Smooth muscle cell of the brain vasculature (primary cell): ENCODE data around the gene PSMC1.

Experiments used
- DNase-seq: peaks from one replicate; pipeline ENCODE4 v3.0.0-alpha.2; 2012; ENCODE audit warnings: low read depth, low spot score

The PSMC1 gene

DNA sequence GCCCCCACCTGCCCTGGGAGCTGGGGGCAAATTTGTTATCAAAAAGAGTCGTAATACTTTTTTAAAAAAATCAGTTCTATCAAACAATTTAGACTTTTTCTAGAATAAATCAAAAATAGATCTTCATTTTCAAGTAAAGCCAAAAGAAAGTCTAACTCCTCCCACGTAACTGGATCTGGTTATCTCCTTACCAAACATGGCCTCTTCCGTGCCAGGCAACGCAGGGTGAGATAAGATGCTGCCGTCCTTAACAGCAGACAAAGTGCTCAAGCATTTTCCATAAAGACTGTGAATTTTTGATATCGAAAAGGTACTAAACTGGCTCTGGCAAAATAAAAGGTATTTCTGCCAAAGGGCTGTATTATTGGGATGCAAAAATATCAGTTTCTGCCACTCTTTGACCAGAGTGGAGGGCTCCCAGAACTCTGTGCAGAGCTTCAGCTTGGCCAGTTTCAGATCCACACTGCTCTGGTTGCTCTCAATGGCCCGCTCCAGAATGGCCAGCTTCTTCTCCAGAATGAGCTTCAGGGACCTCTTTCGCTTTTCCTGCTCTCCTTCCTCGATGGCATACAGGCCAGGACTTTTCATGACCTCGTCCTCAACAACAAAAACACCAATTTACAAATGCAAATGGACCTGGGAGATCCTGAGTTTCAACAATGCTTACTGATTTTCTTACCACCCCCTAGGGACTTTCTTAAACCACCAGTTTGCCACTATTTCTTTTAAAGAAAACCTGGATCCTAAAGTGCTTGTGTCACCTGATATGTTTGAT, 46.4 kb downstream of the PSMC1 start:
- DNase-seq: no peak

DNA sequence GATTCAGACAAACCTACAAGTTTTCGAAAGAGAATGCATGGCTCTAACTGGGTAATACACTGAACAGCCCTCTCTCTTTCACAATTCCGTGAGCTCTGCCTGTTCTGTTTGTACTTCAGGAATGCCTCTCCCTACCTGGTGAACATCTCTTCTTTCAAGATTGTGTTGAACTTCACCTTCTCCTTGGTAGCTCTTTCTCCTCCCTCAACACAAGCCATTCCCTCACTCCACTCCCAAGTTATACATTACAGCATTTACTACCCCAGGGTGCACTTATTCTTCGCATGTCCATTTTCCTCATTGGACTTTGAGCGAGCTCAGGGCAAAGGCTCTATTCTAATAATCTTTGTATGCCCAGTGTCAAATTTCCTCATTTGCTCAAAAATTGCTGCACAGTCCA, 47.1 kb downstream of the PSMC1 start:
- no peak for DNase-seq

DNA sequence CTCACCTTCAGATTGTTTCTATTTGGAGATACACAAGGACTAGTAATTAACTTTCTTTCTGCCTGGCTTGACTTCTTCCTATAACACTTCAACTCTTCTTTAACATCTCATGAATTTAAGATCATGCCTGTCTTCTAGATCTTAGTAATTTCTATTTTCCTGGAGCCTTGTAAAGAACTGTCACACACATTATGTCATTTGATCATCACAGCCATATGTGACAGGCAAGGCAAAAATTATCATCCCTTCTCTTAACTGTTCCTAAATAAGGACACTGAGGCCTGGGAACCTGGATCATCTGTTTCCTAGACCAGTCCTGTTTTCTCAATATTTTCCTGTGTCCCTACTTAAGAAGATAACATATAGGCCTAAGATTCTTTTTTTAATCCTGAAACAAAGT, 48.1 kb downstream of the PSMC1 start:
- no peak for DNase-seq

DNA sequence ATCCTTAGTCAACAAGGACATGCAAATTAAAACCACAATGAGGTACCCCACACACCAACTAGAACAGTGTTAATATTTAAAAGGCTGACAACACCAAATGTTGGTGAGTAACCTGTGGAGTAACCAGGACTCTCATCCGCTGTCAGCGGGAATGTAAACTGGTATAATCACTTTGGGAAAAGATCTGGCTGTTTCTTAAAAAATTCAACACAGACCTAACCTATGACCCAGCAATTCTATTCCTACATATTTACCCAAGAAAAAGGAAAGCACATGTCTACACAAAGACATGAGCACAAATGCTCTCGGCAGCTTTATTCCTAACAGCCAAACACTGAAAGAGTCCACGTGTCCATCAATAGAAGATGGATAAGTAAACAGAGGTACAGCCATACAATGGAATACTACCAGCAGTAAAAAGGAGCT, 48.8 kb downstream of the PSMC1 start:
- DNase-seq: no peak

DNA sequence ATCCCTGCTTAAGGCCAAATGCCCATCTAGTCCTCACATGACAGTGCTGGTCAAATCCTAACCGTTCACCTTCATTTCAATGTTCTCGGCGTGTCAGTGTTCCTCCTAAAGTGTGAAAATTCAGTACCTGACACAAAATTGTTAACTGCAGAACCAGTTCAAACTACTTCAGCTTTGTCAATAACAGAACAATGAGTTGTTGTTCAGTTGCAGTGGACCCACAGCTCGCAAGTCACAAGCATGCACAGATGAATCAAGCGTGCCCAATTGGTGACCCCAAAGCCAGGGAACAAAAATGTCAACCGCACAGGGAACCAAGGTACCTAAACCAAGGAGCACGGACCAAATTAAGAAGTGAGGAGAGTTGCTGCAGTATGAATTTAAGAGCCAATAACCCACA, 52.2 kb downstream of the PSMC1 start:
- DNase-seq: no peak

DNA sequence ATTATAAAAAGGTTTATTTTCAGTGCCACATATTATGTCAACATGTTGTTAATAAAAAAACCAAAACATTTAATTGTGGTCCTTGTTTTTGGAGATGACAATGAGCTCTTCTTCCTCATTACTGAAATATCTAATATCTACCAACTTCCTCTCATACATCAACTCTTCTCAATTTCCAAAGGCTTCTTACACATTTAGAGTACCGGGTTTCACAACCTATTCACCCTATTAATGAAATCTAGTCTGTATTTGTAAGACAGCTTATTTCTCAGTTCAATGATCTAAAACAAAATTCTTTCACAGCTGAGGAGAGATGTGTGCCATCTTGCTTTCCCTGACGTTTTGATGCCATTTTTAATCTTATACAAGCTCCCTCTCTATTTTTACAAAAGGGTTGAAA, 60.9 kb downstream of the PSMC1 start:
- DNase-seq: no peak

DNA sequence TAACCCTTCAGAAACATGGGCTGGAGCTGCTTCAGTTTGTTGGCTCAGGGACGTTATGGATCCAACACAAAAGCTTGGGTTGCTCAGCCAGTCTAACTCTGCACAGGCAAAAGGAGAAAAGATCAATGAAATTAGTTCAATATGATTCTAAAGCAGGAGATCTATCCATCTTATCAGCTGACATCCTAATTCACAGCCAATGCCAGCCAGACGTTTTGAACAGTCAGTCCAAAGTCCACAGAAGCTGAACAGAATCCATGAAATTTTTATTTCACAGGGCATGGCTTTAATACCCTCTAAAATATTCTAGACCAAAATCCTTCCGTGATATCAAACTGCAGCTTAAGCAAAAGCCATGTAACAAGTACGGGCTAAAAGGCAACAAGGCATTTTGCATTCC, 61.7 kb downstream of the PSMC1 start:
- DNase-seq: no peak

DNA sequence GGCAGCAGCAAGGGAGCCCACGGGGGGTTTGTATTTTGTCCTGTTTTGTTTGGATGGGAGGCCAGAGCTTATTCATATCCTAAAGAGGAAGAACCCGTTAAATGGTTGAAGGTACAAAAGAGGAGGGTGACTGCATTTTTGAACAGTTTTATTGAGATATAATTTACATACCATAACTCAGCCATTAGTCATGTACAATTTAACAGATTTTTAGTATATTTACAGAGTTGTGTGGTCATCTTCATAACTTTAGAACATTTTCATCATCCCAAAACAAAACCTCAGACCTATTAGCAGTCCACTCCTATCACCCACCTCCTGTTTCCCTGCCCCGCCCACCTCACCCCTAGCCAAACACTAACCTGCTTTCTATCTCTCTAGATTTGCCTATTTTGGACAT, 62.8 kb downstream of the PSMC1 start:
- DNase-seq: no peak

DNA sequence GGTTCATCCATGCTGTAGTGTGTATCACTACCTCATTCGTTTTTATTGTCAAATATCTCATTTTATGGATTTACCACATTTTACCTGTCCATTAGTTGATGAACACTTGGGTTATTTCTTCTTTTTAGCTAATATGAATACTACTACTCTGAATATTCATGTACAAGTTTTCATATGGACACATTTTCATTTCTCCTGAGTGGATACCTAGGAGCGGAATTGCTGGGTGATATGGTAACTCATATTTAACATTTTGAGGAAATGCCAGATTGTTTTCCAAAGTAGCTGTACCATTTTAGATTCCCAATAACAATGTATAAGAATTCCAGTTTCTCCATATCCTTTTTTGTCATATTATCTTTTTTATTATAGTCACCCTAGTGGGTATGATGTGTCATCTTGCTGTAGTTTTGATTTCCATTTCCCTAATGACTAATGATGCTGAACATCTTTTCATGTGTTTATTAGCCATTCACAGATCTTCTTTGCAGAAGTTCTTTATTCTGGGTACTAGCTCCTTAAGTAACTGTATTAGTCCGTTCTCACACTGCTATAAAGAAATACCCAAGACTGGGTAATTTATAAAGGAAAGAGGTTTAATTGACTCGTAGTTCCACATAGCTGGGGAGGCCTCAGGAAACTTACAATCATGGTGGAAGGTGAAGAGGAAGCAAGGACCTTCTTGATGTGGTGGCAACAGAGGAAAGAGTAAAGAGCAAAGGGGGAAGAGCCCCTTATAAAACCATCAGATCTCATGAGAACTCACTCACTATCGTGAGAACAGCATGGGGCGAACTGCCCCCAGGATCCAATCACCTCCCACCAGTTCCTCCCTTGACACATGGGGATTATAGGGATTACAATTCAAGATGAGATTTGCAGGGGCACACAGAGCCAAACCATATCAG, 63.5 kb downstream of the PSMC1 start:
- no peak for DNase-seq

DNA sequence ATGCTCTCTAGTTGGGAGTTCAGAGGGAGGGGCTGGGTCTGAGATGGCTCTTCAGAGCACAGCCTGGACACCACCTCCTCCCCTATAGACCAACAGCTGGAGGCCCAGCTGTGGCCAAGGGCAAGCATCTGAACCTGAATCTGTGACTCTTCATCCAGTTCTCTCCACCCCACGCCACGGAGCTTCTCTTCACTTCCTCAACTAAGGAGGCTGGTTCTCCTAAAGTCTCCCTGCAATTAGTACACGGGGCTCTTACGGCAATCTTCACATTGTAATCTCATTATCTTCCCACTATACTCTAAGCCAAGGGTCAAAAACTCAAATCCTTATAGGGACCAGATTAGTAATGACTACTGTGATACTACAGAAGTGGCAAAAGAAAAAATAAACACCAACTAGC, 65.5 kb downstream of the PSMC1 start:
- DNase-seq: no peak
